ENCODE measurements around the gene BLID. TPM values are rescaled to one million over a fixed set of nuclear protein-coding genes. Genes with fewer than 3 reads are reported as not detected.

The BLID gene
- total RNA-seq, 1 donor from 2014 or later = not detected

GRCh38 chr11:122103726-122104125, 12.3 kb downstream of the BLID start:
- no peak overlapping the region for H3K4me3 Mint-ChIP-seq
- H3K27me3 Mint-ChIP-seq (ENCODE audit: low read depth) = peaks cover 16% of the 10 kb centered on the region
- H3K27ac Mint-ChIP-seq (ENCODE audit: unreplicated experiment) = no peak overlapping the region
- no peaks in the 10 kb centered on the region for H3K9me3 Mint-ChIP-seq
- no peak for TF ChIP-seq CTCF (conservative IDR thresholded peaks at IDR 0.05)
- no peak for DNase-seq (ENCODE audit: low read depth, low spot score)
- peaks cover 21% of the 10 kb centered on the region for H3K4me1 Mint-ChIP-seq
- no peaks in the 10 kb centered on the region for H3K36me3 Mint-ChIP-seq (ENCODE audit: low read depth)

- DNase-seq (ENCODE audit: low read depth, low spot score) = no peak
- Mint-ChIP-seq H3K4me3 (no peak overlapping the region), H3K4me1 (peaks cover 21% of the 10 kb centered on the region), H3K27me3 (ENCODE audit: low read depth) (peaks cover 17% of the 10 kb centered on the region), H3K27ac (ENCODE audit: unreplicated experiment) (no peak overlapping the region), H3K36me3 (ENCODE audit: low read depth) (no peaks in the 10 kb centered on the region), H3K9me3 (no peaks in the 10 kb centered on the region)
- no peak for TF ChIP-seq CTCF (conservative IDR thresholded peaks at IDR 0.05)
These were observed 12.7 kb downstream of the BLID start for GRCh38 chr11:122103321-122103720.

GRCh38 chr11:122102426-122102825, 13.6 kb downstream of the BLID start:
- H3K27me3 Mint-ChIP-seq (ENCODE audit: low read depth) = peaks cover 26% of the 10 kb centered on the region
- no peak for DNase-seq (ENCODE audit: low read depth, low spot score)
- TF ChIP-seq CTCF (conservative IDR thresholded peaks at IDR 0.05) = no peak
- H3K4me1 Mint-ChIP-seq = peaks cover 30% of the 10 kb centered on the region
- H3K36me3 Mint-ChIP-seq (ENCODE audit: low read depth) = no peaks in the 10 kb centered on the region
- no peak overlapping the region for H3K4me3 Mint-ChIP-seq
- H3K9me3 Mint-ChIP-seq = no peaks in the 10 kb centered on the region
- H3K27ac Mint-ChIP-seq (ENCODE audit: unreplicated experiment) = no peak overlapping the region

- Mint-ChIP-seq H3K27ac (ENCODE audit: unreplicated experiment) (no peak overlapping the region), H3K27me3 (ENCODE audit: low read depth) (peaks cover 29% of the 10 kb centered on the region), H3K4me3 (no peak overlapping the region), H3K4me1 (peaks cover 37% of the 10 kb centered on the region), H3K9me3 (no peaks in the 10 kb centered on the region), H3K36me3 (ENCODE audit: low read depth) (no peaks in the 10 kb centered on the region)
- DNase-seq (ENCODE audit: low read depth, low spot score) = peak; percentile 57
- peak; percentile 65 for TF ChIP-seq CTCF (conservative IDR thresholded peaks at IDR 0.05)
These were observed 14.3 kb downstream of the BLID start for GRCh38 chr11:122101625-122102291.

GRCh38 chr11:122100756-122101080, 15.3 kb downstream of the BLID start:
- no peak for TF ChIP-seq CTCF (conservative IDR thresholded peaks at IDR 0.05)
- no peak for DNase-seq (ENCODE audit: low read depth, low spot score)
- no peak overlapping the region for H3K4me3 Mint-ChIP-seq
- peaks cover 32% of the 10 kb centered on the region for H3K27me3 Mint-ChIP-seq (ENCODE audit: low read depth)
- H3K9me3 Mint-ChIP-seq = no peaks in the 10 kb centered on the region
- no peak overlapping the region for H3K27ac Mint-ChIP-seq (ENCODE audit: unreplicated experiment)
- no peaks in the 10 kb centered on the region for H3K36me3 Mint-ChIP-seq (ENCODE audit: low read depth)
- peaks cover 41% of the 10 kb centered on the region for H3K4me1 Mint-ChIP-seq
